H9 (cell line): ENCODE measurements around the gene SMAD3. TPM values are rescaled to one million over a fixed set of nuclear protein-coding genes. Genes with fewer than 3 reads are reported as not detected.

Experiments used
- DNase-seq: peaks from one replicate; pipeline ENCODE4 v3.0.0-alpha.2; 2017
- H2AFZ ChIP-seq: one replicate; pipeline ENCODE4 v1.6.1; 2013; ENCODE audit warnings: mild to moderate bottlenecking, low read length, control low read depth, moderate library complexity
- H2AK5ac ChIP-seq: 2 replicates; pipeline ENCODE4 v1.6.1; 2013; ENCODE audit warnings: low read length, control low read depth, mixed read lengths; ENCODE audit not compliant: insufficient read length
- H2BK120ac ChIP-seq: one replicate; pipeline ENCODE4 v1.6.1; 2013; ENCODE audit warnings: low read depth, mild to moderate bottlenecking, low read length, control low read depth, inconsistent platforms; ENCODE audit not compliant: poor library complexity, severe bottlenecking
- H2BK12ac ChIP-seq: 2 replicates; pipeline ENCODE4 v1.6.1; 2013; ENCODE audit warnings: low read length, control low read depth, mixed read lengths, low read depth; ENCODE audit not compliant: insufficient read length
- H2BK15ac ChIP-seq: 2 replicates; pipeline ENCODE4 v1.6.1; 2013; ENCODE audit warnings: low read depth, low read length, control low read depth
- H2BK20ac ChIP-seq: one replicate; pipeline ENCODE4 v1.6.1; 2013; ENCODE audit warnings: low read depth, mild to moderate bottlenecking, low read length, control low read depth, inconsistent platforms; ENCODE audit not compliant: poor library complexity, severe bottlenecking
- H2BK5ac ChIP-seq: 2 replicates; pipeline ENCODE4 v1.6.1; 2013; ENCODE audit warnings: low read length, control low read depth, mixed read lengths; ENCODE audit not compliant: insufficient read length
- H3K14ac ChIP-seq: 2 replicates; pipeline ENCODE4 v1.6.1; 2013; ENCODE audit warnings: low read length, control low read depth; ENCODE audit not compliant: insufficient read depth
- H3K18ac ChIP-seq: 2 replicates; pipeline ENCODE4 v1.6.1; 2013; ENCODE audit warnings: low read depth, mild to moderate bottlenecking, mixed read lengths, low read length, control low read depth; ENCODE audit not compliant: insufficient read length
- H3K23ac ChIP-seq: 2 replicates; pipeline ENCODE4 v1.6.1; 2013; ENCODE audit warnings: low read length, control low read depth, mixed read lengths, low read depth; ENCODE audit not compliant: insufficient read length
- H3K23me2 ChIP-seq: 2 replicates; pipeline ENCODE4 v1.6.1; 2013; ENCODE audit warnings: low read depth, mild to moderate bottlenecking, mixed read lengths, low read length, control low read depth; ENCODE audit not compliant: insufficient read length, poor library complexity, severe bottlenecking
- H3K27ac ChIP-seq: 2 replicates; pipeline ENCODE4 v1.5.1; 2013; ENCODE audit warnings: low read length, control low read depth, mixed read lengths, low read depth; ENCODE audit not compliant: insufficient read length
- H3K27me3 ChIP-seq: 2 replicates; pipeline ENCODE4 v1.6.1; 2013; ENCODE audit warnings: low read length, control low read depth, inconsistent platforms; ENCODE audit not compliant: insufficient read depth
- H3K4ac ChIP-seq: 2 replicates; pipeline ENCODE4 v1.6.1; 2013; ENCODE audit warnings: low read depth, mild to moderate bottlenecking, control low read depth, inconsistent platforms, low read length, moderate library complexity
- H3K4me1 ChIP-seq: 2 replicates; pipeline ENCODE4 v1.6.1; 2013; ENCODE audit warnings: low read length, control low read depth, inconsistent platforms; ENCODE audit not compliant: insufficient read depth
- H3K4me2 ChIP-seq: 2 replicates; pipeline ENCODE4 v1.6.1; 2013; ENCODE audit warnings: low read length, control low read depth, mixed read lengths; ENCODE audit not compliant: insufficient read length, insufficient read depth
- H3K56ac ChIP-seq: 2 replicates; pipeline ENCODE4 v1.6.1; 2013; ENCODE audit warnings: low read depth, mild to moderate bottlenecking, mixed read lengths, low read length, control low read depth; ENCODE audit not compliant: insufficient read length
- H3K79me1 ChIP-seq: 2 replicates; pipeline ENCODE4 v1.6.1; 2013; ENCODE audit warnings: low read depth, mild to moderate bottlenecking, moderate library complexity, low read length, control low read depth, inconsistent platforms; ENCODE audit not compliant: insufficient read depth, poor library complexity, severe bottlenecking
- H3K79me2 ChIP-seq: 2 replicates; pipeline ENCODE4 v1.6.1; 2013; ENCODE audit warnings: low read length, control low read depth, inconsistent platforms; ENCODE audit not compliant: insufficient read depth
- H3K9ac ChIP-seq: 2 replicates; pipeline ENCODE4 v1.6.1; 2013; ENCODE audit warnings: low read length, control low read depth, mixed read lengths; ENCODE audit not compliant: insufficient read length; ENCODE audit errors: extremely low read depth
- H3K9me3 ChIP-seq: one replicate; pipeline ENCODE4 v1.6.1; 2013; ENCODE audit warnings: low read depth, low read length, inconsistent platforms; ENCODE audit not compliant: control insufficient read depth
- H3T11ph ChIP-seq: one replicate; pipeline ENCODE4 v1.6.1; 2013; ENCODE audit warnings: mild to moderate bottlenecking, low read length, control low read depth, inconsistent platforms
- H4K20me1 ChIP-seq: one replicate; pipeline ENCODE4 v1.6.1; 2013; ENCODE audit not compliant: control insufficient read depth, insufficient read length, insufficient read depth
- H4K5ac ChIP-seq: 2 replicates; pipeline ENCODE4 v1.6.1; 2013; ENCODE audit warnings: low read depth, mild to moderate bottlenecking, mixed read lengths, low read length, control low read depth; ENCODE audit not compliant: insufficient read length
- H4K8ac ChIP-seq: replicated peaks from 2 replicates; pipeline ENCODE4 v1.6.1; 2013; ENCODE audit warnings: low read length, control low read depth, mixed read lengths, low read depth; ENCODE audit not compliant: insufficient read length
- H4K91ac ChIP-seq: 2 replicates; pipeline ENCODE4 v1.6.1; 2013; ENCODE audit warnings: low read depth, mild to moderate bottlenecking, moderate library complexity, mixed read lengths, low read length, control low read depth; ENCODE audit not compliant: insufficient read length
- H3K27ac Mint-ChIP-seq, 3 experiments: 2 replicates in 2 of 3; 3 replicates in 1 of 3; pipeline ENCODE4 v1.8.0; 2020 to 2021; ENCODE audit warnings: mixed read lengths in 3 of 3, mild to moderate bottlenecking in 1 of 3, moderate library complexity in 1 of 3
- H3K27me3 Mint-ChIP-seq: 2 replicates; pipeline ENCODE4 v1.8.0; 2021; ENCODE audit warnings: low read depth, mild to moderate bottlenecking, moderate library complexity, mixed read lengths
- H3K36me3 Mint-ChIP-seq, 3 experiments: 2 replicates in 2 of 3; 3 replicates in 1 of 3; pipeline ENCODE4 v1.8.0; 2020 to 2021; ENCODE audit warnings: low read depth in 3 of 3, mixed read lengths in 3 of 3; ENCODE audit not compliant: insufficient read depth in 1 of 3
- H3K4me1 Mint-ChIP-seq, 2 experiments: 2 replicates each; pipeline ENCODE4 v1.8.0; 2020; ENCODE audit warnings: mixed read lengths in 2 of 2
- H3K4me3 Mint-ChIP-seq, 2 experiments: 2 replicates in 1 of 2; 3 replicates in 1 of 2; pipeline ENCODE4 v1.8.0; 2020 to 2021; ENCODE audit warnings: mild to moderate bottlenecking in 2 of 2, mixed read lengths in 2 of 2, moderate library complexity in 1 of 2
- H3K9me3 Mint-ChIP-seq, 2 experiments: 2 replicates in 1 of 2; 3 replicates in 1 of 2; pipeline ENCODE4 v1.8.0; 2020; ENCODE audit warnings: mild to moderate bottlenecking in 2 of 2, mixed read lengths in 2 of 2, moderate library complexity in 1 of 2
- CTCF ChIP-seq: fragments of 200-600 bp; sonication (generic); conservative IDR thresholded peaks from 3 replicates; pipeline ENCODE4 v1.8.0; 2021; ENCODE audit warnings: antibody characterized with exemption, mild to moderate bottlenecking
- WGBS: extraction: QIAGEN DNeasy Blood & Tissue Kit; methylation state at CpG from one replicate; pipeline ENCODE4 v1.1.7; 2013; ENCODE audit warnings: missing lambda C conversion rate, low lambda C conversion rate, mixed read lengths; ENCODE audit not compliant: insufficient read length; ENCODE audit errors: extremely low coverage; 5-methylcytosine and 5-hydroxymethylcytosine counted together
- total RNA-seq: library from RNA; stranded (reverse); gene quantifications from 2 replicates; pipeline ENCODE4 v1.2.1, GENCODE V29; 2021

The SMAD3 gene
- total RNA-seq, 1 experiment from 2014 or later, result 26.7 TPM

DNA sequence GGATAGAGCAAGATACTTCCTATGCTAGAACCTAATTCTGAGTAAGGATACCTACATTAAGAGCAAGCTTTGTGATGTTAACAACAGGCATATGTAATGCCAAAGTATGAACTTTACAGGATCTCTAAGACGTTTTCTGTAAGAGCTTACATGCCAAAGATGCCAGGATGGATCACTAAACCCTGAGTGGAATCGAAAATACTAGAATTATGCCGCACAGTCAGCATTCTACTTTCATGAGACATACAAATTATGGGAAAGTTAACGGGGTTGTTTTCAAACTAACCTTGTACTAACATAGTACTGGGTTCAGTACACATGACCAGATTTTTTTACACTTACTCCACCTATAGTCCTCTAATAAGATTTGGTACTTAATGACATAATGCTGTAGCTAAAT, 134.0 kb downstream of the SMAD3 start:
- no peak overlapping the region for H2BK120ac ChIP-seq
- H3K79me1 ChIP-seq, result no peaks in the 10 kb centered on the region
- H3K23me2 ChIP-seq, result no peaks in the 10 kb centered on the region
- H4K8ac ChIP-seq, result no peak overlapping the region
- no peak overlapping the region for H2BK15ac ChIP-seq
- no peak overlapping the region for H2AFZ ChIP-seq
- Mint-ChIP-seq H3K4me3 (no peak overlapping the region), H3K9me3 (no peaks in the 10 kb centered on the region), H3K27me3 (no peaks in the 10 kb centered on the region), H3K4me1 (peaks cover 9 to 18% of the 10 kb centered on the region in 2 experiments), H3K27ac (no peak overlapping the region; a peak in 1 of 7 replicates), H3K36me3 (peaks cover 0 to 36% (median 0%) of the 10 kb centered on the region in 3 experiments; a peak in 5 of 7 replicates)
- H4K91ac ChIP-seq, result no peak overlapping the region
- no peak overlapping the region for H3K56ac ChIP-seq
- H2BK12ac ChIP-seq, result no peak overlapping the region
- no peak for DNase-seq
- no peak for TF ChIP-seq CTCF
- H3K23ac ChIP-seq, result no peak overlapping the region
- H3K14ac ChIP-seq, result no peak overlapping the region
- no peak overlapping the region for H2BK20ac ChIP-seq
- H3K4me2 ChIP-seq, result no peak overlapping the region
- H3K9me3 ChIP-seq, result no peaks in the 10 kb centered on the region
- H3K9ac ChIP-seq, result no peak overlapping the region
- H3K27me3 ChIP-seq, result no peaks in the 10 kb centered on the region
- H2AK5ac ChIP-seq, result no peak overlapping the region
- no peak overlapping the region for H3K4ac ChIP-seq
- no peak overlapping the region for H3K18ac ChIP-seq
- H3T11ph ChIP-seq, result no peak overlapping the region
- H3K79me2 ChIP-seq, result no peaks in the 10 kb centered on the region
- no peaks in the 10 kb centered on the region for H4K20me1 ChIP-seq
- H2BK5ac ChIP-seq, result no peak overlapping the region
- peaks cover 8% of the 10 kb centered on the region; the same call in 1 of the 2 replicates for H3K4me1 ChIP-seq
- H3K27ac ChIP-seq, result no peak overlapping the region
- no CpG with 5 or more reads among the region's 4 CpGs for WGBS
- no peak overlapping the region for H4K5ac ChIP-seq
